Endometrial microvascular endothelial cells (primary cell): ENCODE results near the gene PON1. TPM values are rescaled to one million over a fixed set of nuclear protein-coding genes. Genes with fewer than 3 reads are reported as not detected.

Source experiments
- in situ Hi-C: cut with HindIII; loops from 2 replicates; pipeline ENCODE4 v1.10.0; 2017; ENCODE audit warnings: low sequenced_read_pairs, low pct_unique_long_range_greater_than_20kb; ENCODE audit errors: inconsistent ontology term
- total RNA-seq: library from RNA; depleted of rRNA; stranded (reverse); fragments of >200 nt; gene quantifications from one replicate; pipeline ENCODE4 v1.2.3, GENCODE V29; 2015; ENCODE audit errors: inconsistent ontology term

Gene PON1
- not detected for total RNA-seq

- in situ Hi-C loops, result no loop called here
Observed at GRCh38 chr7:95324431-95324830, at the start of gene PON1. TSS of gene PON1 (minus strand) at chr7:95324532. CDS start at chr7:95324475, 57 bp downstream.

- in situ Hi-C loops, result no loop called here
Observed at GRCh38 chr7:95373323-95373722, 49.0 kb upstream of the PON1 start.

GRCh38 chr7:95368235-95368634 lies 43.9 kb upstream of the PON1 start:
- in situ Hi-C loops, result no loop called here

GRCh38 chr7:95367606-95368005 lies 43.3 kb upstream of the PON1 start:
- in situ Hi-C loops, result no loop called here

GRCh38 chr7:95365151-95365550 lies 40.8 kb upstream of the PON1 start:
- in situ Hi-C loops, result no loop called here

- in situ Hi-C loops, result no loop called here
Observed at GRCh38 chr7:95357623-95358022, 33.3 kb upstream of the PON1 start.

- in situ Hi-C loops, result no loop called here
Observed at GRCh38 chr7:95342642-95343307, 18.4 kb upstream of the PON1 start.

- in situ Hi-C loops, result no loop called here
Observed at GRCh38 chr7:95342029-95342428, 17.7 kb upstream of the PON1 start.

- in situ Hi-C loops, result no loop called here
Observed at GRCh38 chr7:95340491-95340890, 16.2 kb upstream of the PON1 start.

- in situ Hi-C loops, result no loop called here
Observed at GRCh38 chr7:95338832-95339231, 14.5 kb upstream of the PON1 start.

- in situ Hi-C loops, result no loop called here
Observed at GRCh38 chr7:95335093-95335492, 10.8 kb upstream of the PON1 start.

GRCh38 chr7:95334447-95334846 lies 10.1 kb upstream of the PON1 start:
- in situ Hi-C loops, result no loop called here

- in situ Hi-C loops, result no loop called here
Observed at GRCh38 chr7:95330961-95331337, 6.6 kb upstream of the PON1 start.

- in situ Hi-C loops, result no loop called here
Observed at GRCh38 chr7:95330204-95330960, 6.0 kb upstream of the PON1 start.

- in situ Hi-C loops, result no loop called here
Observed at GRCh38 chr7:95327356-95327755, 3.0 kb upstream of the PON1 start.

GRCh38 chr7:95323410-95324129 lies 762 bp downstream of the PON1 start:
- in situ Hi-C loops, result no loop called here

- in situ Hi-C loops, result no loop called here
Observed at GRCh38 chr7:95322854-95323253, 1.5 kb downstream of the PON1 start.

- in situ Hi-C loops, result no loop called here
Observed at GRCh38 chr7:95322396-95322795, 1.9 kb downstream of the PON1 start.

GRCh38 chr7:95321720-95322119 lies 2.6 kb downstream of the PON1 start:
- in situ Hi-C loops, result no loop called here

- in situ Hi-C loops, result no loop called here
Observed at GRCh38 chr7:95320651-95321050, 3.7 kb downstream of the PON1 start.
